ENCODE data around the gene KLF13.

DNA sequence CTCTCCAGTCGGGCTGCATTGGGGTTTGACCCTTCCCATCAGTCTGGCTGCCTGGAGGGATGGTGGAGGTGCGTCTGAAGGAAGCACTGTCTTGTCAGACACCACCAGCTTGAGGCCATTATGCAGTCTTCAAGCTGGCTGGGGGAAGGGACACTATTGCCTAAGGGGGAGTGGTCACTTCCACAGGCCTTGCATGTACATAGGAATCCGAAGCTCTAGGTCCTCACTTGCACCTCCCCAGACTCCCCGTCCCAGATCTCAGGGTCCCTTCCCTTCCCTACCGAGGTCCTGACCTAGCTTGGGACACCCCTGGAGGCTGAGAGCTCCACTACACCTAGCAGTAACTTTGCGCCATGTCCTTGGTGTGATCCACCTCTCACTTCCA, 48.6 kb upstream of the KLF13 start:
- TF ChIP-seq, protein P1, sequence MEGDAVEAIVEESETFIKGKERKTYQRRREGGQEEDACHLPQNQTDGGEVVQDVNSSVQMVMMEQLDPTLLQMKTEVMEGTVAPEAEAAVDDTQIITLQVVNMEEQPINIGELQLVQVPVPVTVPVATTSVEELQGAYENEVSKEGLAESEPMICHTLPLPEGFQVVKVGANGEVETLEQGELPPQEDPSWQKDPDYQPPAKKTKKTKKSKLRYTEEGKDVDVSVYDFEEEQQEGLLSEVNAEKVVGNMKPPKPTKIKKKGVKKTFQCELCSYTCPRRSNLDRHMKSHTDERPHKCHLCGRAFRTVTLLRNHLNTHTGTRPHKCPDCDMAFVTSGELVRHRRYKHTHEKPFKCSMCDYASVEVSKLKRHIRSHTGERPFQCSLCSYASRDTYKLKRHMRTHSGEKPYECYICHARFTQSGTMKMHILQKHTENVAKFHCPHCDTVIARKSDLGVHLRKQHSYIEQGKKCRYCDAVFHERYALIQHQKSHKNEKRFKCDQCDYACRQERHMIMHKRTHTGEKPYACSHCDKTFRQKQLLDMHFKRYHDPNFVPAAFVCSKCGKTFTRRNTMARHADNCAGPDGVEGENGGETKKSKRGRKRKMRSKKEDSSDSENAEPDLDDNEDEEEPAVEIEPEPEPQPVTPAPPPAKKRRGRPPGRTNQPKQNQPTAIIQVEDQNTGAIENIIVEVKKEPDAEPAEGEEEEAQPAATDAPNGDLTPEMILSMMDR (optimal IDR thresholded peaks at IDR 0.05 in 1 of 3, IDR thresholded peaks at IDR 0.05 in 1 of 3, conservative IDR thresholded peaks at IDR 0.05 in 1 of 3; ENCODE audit: extremely low read depth in 1 of 3, insufficient read depth in 2 of 3, low read length in 3 of 3): no peak
- TF ChIP-seq EZH2 (IDR thresholded peaks at IDR 0.05; ENCODE audit: low read length): no peak
